ENCODE data around the gene CCDC138. TPM values are rescaled to one million over a fixed set of nuclear protein-coding genes. Genes with fewer than 3 reads are reported as not detected.

The CCDC138 gene
- polyA plus RNA-seq, 1 experiment = 2.8 TPM

DNA sequence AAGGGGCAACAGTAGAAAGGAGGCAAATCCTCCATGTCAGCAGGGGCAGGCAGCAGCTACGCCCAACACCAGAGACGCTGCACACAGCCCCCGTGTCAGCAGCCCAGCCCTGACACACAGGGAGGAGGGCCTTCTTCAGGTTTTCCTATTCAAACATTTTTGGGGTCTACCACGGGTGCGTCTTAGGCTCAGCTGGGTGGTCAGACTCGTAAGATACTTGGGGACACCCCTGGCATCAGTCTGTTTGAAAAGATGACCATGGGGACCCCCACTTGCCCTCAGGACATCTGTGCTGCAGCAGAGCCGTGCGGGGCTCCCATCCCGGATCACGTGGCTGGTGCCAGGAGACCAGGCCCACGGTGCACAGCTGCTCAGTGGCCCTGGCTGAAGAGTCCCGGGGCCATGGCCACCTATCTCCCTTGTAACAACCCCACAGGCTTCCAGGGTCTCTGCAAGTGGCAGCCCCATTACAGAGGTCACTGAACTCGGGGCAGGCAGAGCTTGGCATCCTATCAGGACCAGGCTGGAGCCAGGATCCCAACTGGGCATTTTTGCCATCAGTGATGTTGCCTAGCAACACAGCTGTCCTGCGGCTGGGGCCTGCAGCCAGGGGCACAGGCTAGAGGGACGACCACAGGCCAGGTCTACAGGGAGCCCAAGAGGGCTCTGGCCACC is 120.0 kb downstream of the CCDC138 start:
- ChIA-PET CTCF (no interaction called here), POLR2A (no interaction called here)
- DNase-seq (ENCODE audit: low read depth, low spot score) = no peak
- Histone ChIP-seq H3K27me3 (ENCODE audit: control insufficient read depth, insufficient read depth, low read length) (peaks cover 26% of the 10 kb centered on the region), H3K27ac (ENCODE audit: low read depth, low read length) (no peak overlapping the region), H3K9me3 (ENCODE audit: control insufficient read depth, insufficient read depth, low read length) (no peaks in the 10 kb centered on the region), H3K4me3 (ENCODE audit: low read depth, low read length) (no peak overlapping the region)
- TF ChIP-seq CTCF (IDR thresholded peaks at IDR 0.05; ENCODE audit: low read depth, low read length) = no peak

DNA sequence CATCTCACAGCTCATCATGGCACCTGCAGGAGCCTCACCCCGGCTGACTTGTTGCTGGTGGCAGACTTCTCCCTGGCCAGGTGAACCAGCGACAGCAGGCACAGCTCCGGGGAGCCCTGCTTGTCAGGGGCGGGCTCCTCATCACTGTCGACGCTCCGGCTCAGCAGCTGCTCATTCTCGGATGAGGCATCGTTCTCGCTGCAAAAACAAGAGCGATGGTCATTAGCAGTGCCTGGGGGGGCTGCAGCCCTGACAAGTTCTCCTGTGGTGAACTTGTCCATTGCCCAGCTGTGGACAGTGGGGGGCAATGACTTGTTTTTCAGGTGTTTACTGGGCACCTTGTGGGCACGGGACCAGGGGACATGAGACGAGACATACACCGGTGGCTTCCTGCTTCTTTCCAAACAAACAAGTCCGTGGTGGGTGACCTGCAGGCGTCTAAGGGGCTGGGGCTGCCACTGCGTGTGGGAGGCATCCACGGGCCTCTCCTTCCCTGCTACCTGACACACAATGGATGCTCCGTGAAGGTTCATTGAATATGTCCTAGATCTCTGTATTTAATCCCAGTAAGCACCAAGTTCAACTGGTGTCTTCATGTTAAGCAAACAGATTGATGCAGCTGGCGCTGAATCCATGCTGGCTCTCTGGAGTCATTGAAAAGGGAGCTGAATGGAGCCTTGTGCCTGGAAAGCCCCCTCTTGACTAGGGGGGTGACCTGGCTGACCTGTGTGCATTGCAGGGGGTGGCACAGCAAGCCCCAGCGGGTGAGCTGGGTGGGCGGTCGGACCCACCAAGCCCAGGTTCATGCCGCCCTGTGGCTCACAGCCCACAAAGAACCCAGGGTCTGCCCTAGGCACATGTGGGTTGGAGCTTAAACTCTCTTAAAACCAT is 121.5 kb downstream of the CCDC138 start:
- no peak for TF ChIP-seq CTCF (IDR thresholded peaks at IDR 0.05; ENCODE audit: low read depth, low read length)
- H3K27me3 ChIP-seq (ENCODE audit: control insufficient read depth, insufficient read depth, low read length) = peaks cover 32% of the 10 kb centered on the region
- H3K9me3 ChIP-seq (ENCODE audit: control insufficient read depth, insufficient read depth, low read length) = no peaks in the 10 kb centered on the region
- no peak overlapping the region for H3K4me3 ChIP-seq (ENCODE audit: low read depth, low read length)
- ChIA-PET CTCF (no interaction called here), POLR2A (no interaction called here)
- DNase-seq (ENCODE audit: low read depth, low spot score) = no peak
- H3K27ac ChIP-seq (ENCODE audit: low read depth, low read length) = no peak overlapping the region

DNA sequence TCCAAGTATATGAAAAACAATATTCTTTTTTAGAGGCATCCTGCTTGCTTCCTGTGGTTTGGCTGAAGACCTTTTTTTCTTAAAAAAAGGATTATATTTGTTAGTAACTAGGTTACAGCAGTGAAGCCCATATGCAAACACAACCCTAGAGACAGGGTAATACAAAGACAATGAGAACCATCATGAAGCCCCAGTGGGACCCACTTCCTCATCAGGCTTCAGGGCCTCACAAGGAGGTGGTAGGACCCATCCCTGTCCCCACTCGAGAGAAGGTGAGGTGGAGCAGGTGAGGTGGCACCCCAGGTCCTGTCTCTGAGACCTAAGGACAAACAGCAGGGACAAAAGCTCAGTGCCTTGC is 122.1 kb downstream of the CCDC138 start:
- H3K27me3 ChIP-seq (ENCODE audit: control insufficient read depth, insufficient read depth, low read length) = peaks cover 32% of the 10 kb centered on the region
- ChIA-PET CTCF (no interaction called here), POLR2A (no interaction called here)
- no peaks in the 10 kb centered on the region for H3K9me3 ChIP-seq (ENCODE audit: control insufficient read depth, insufficient read depth, low read length)
- H3K27ac ChIP-seq (ENCODE audit: low read depth, low read length) = no peak overlapping the region
- DNase-seq (ENCODE audit: low read depth, low spot score) = no peak
- TF ChIP-seq CTCF (IDR thresholded peaks at IDR 0.05; ENCODE audit: low read depth, low read length) = no peak
- H3K4me3 ChIP-seq (ENCODE audit: low read depth, low read length) = no peak overlapping the region

GRCh38 chr2:108909275-108909823 is 122.8 kb downstream of the CCDC138 start:
- CTCF ChIA-PET = no interaction called here
- no peak overlapping the region for H3K4me3 ChIP-seq (ENCODE audit: low read depth, low read length)
- H3K27me3 ChIP-seq (ENCODE audit: control insufficient read depth, insufficient read depth, low read length) = peaks cover 32% of the 10 kb centered on the region
- no peaks in the 10 kb centered on the region for H3K9me3 ChIP-seq (ENCODE audit: control insufficient read depth, insufficient read depth, low read length)
- H3K27ac ChIP-seq (ENCODE audit: low read depth, low read length) = no peak overlapping the region
- POLR2A ChIA-PET = no interaction called here
- DNase-seq (ENCODE audit: low read depth, low spot score) = no peak
- TF ChIP-seq CTCF (IDR thresholded peaks at IDR 0.05; ENCODE audit: low read depth, low read length) = no peak

- H3K27me3 ChIP-seq (ENCODE audit: control insufficient read depth, insufficient read depth, low read length) = peaks cover 26% of the 10 kb centered on the region
- no peak overlapping the region for H3K27ac ChIP-seq (ENCODE audit: low read depth, low read length)
- DNase-seq (ENCODE audit: low read depth, low spot score) = no peak
- ChIA-PET POLR2A (no interaction called here), CTCF (no interaction called here)
- H3K9me3 ChIP-seq (ENCODE audit: control insufficient read depth, insufficient read depth, low read length) = no peaks in the 10 kb centered on the region
- no peak for TF ChIP-seq CTCF (IDR thresholded peaks at IDR 0.05; ENCODE audit: low read depth, low read length)
- H3K4me3 ChIP-seq (ENCODE audit: low read depth, low read length) = no peak overlapping the region
Observed at GRCh38 chr2:108910011-108910431, 123.5 kb downstream of the CCDC138 start.
